Esophagus muscularis mucosa (tissue), 4 donors: Measurements from ENCODE around the gene PSMD5. TPM values are rescaled to one million over a fixed set of nuclear protein-coding genes. Genes with fewer than 3 reads are reported as not detected.
A peak's percentile ranks its signal among the peaks of the same experiment; 100 is the strongest.

Source experiments
- DNase-seq: peaks from one replicate; pipeline ENCODE4 v3.0.0-alpha.2; 2017; ENCODE audit errors: extremely low spot score
- H3K27ac ChIP-seq, 4 donors: fragments of 200-600 bp; sonication (generic); replicated peaks in 1 of 4; 1 replicate in 3 of 4; 2 replicates in 1 of 4; pipeline ENCODE4 v1.5.1; 2016 to 2019; ENCODE audit warnings: mild to moderate bottlenecking in 1 of 4
- H3K27me3 ChIP-seq, 4 donors: fragments of 200-600 bp; sonication (generic); one replicate each; pipeline versions ENCODE4 v1.5.1 to v1.6.0; 2016 to 2019
- H3K36me3 ChIP-seq, 4 donors: fragments of 200-600 bp; sonication (generic); one replicate each; pipeline ENCODE4 v1.5.1; 2016 to 2019
- H3K4me1 ChIP-seq, 4 donors: fragments of 200-600 bp; sonication (generic); one replicate each; pipeline ENCODE4 v1.5.1; 2016 to 2019
- H3K4me3 ChIP-seq, 4 donors: fragments of 200-600 bp; sonication (generic); 1 replicate in 2 of 4; 2 replicates in 2 of 4; pipeline ENCODE4 v1.5.1; 2016 to 2019; ENCODE audit warnings: mild to moderate bottlenecking in 4 of 4, moderate library complexity in 1 of 4
- H3K9me3 ChIP-seq, 4 donors: fragments of 200-600 bp; sonication (generic); 1 replicate in 3 of 4; 2 replicates in 1 of 4; pipeline ENCODE4 v1.5.1; 2016 to 2019
- CTCF ChIP-seq, 3 experiments: fragments of 200-600 bp in 2 of 3; fragments of 450-650 bp in 1 of 3; sonication (generic) in 2 of 3; IDR thresholded peaks; one replicate each; pipeline ENCODE4 v1.5.1; 2017 to 2019; ENCODE audit warnings: antibody characterized with exemption in 3 of 3, mild to moderate bottlenecking in 2 of 3, moderate library complexity in 1 of 3
- EP300 ChIP-seq: sonication (generic); formaldehyde crosslinking; IDR thresholded peaks from one replicate; pipeline ENCODE4 v1.6.1; 2017; ENCODE audit warnings: antibody characterized with exemption
- POLR2A ChIP-seq: fragments of 450-650 bp; IDR thresholded peaks from one replicate; pipeline ENCODE4 v1.6.1; 2017; ENCODE audit warnings: antibody characterized with exemption, moderate library complexity, mild to moderate bottlenecking, low read depth
- POLR2AphosphoS5 ChIP-seq, 2 donors: sonication (generic); formaldehyde crosslinking; IDR thresholded peaks; one replicate each; pipeline ENCODE4 v1.6.1; 2017; ENCODE audit warnings: antibody characterized with exemption in 2 of 2
- WGBS: methylation state at CpG from one replicate; pipeline ENCODE4 v1.1.5; 2018; 5-methylcytosine and 5-hydroxymethylcytosine counted together
- intact Hi-C: fragments of 100-400 bp; cut with DNase I; formaldehyde crosslinking; loops from one replicate; pipeline ENCODE4 v1.15.1; 2023
- total RNA-seq, 4 donors: library from RNA; depleted of rRNA; stranded (reverse); fragments of >200 nt; gene quantifications; one replicate each; pipeline versions ENCODE4 v1.1.0 to v1.2.1, GENCODE V29; 2016

Gene PSMD5
- total RNA-seq, 4 donors from 2014 or later = 22.0 to 30.7 (median 25.8) TPM

GRCh38 chr9:120841930-120842684, 615 bp downstream of the PSMD5 start:
- H3K27ac ChIP-seq = peak overlapping the region; percentile 92 to 98 (median 96)
- peaks cover 25 to 55% (median 47%) of the 10 kb centered on the region in 4 donors for H3K4me1 ChIP-seq
- TF ChIP-seq EP300 = no peak
- no peak for TF ChIP-seq POLR2AphosphoS5 (IDR thresholded peaks at IDR 0.05)
- no peak for TF ChIP-seq POLR2A
- TF ChIP-seq CTCF (IDR thresholded peaks at IDR 0.05) = no peak
- peaks cover 0 to 2% (median 0%) of the 10 kb centered on the region in 4 donors for H3K9me3 ChIP-seq
- H3K4me3 ChIP-seq = peak overlapping the region; percentile 73 to 96 (median 80)
- no peaks in the 10 kb centered on the region for H3K27me3 ChIP-seq
- WGBS = 36% methylated on average over 18 of the region's 18 CpGs
- peaks cover 0 to 28% (median 0%) of the 10 kb centered on the region in 4 donors for H3K36me3 ChIP-seq
- intact Hi-C loops = no loop called here
- DNase-seq = no peak

GRCh38 chr9:120839146-120839545, 3.6 kb downstream of the PSMD5 start:
- H3K4me3 ChIP-seq = no peak overlapping the region
- intact Hi-C loops = no loop called here
- peaks cover 22 to 52% (median 47%) of the 10 kb centered on the region in 4 donors for H3K4me1 ChIP-seq
- no peak overlapping the region for H3K27ac ChIP-seq
- DNase-seq = no peak
- TF ChIP-seq EP300 = no peak
- peaks cover 0 to 2% (median 0%) of the 10 kb centered on the region in 4 donors for H3K9me3 ChIP-seq
- H3K36me3 ChIP-seq = peaks cover 0 to 27% (median 10%) of the 10 kb centered on the region in 4 donors
- no peaks in the 10 kb centered on the region for H3K27me3 ChIP-seq
- 71% methylated on average over 2 of the region's 2 CpGs for WGBS

- peaks cover 4 to 35% (median 15%) of the 10 kb centered on the region in 4 donors for H3K36me3 ChIP-seq
- WGBS = 72% methylated on average over 3 of the region's 3 CpGs
- no peak overlapping the region for H3K4me3 ChIP-seq
- DNase-seq = no peak
- no peak overlapping the region for H3K27ac ChIP-seq
- H3K4me1 ChIP-seq = peaks cover 14 to 44% (median 40%) of the 10 kb centered on the region in 4 donors
- TF ChIP-seq POLR2AphosphoS5 (IDR thresholded peaks at IDR 0.05) (no peak), EP300 (no peak), POLR2A (no peak), CTCF (IDR thresholded peaks at IDR 0.05) (no peak)
- no peaks in the 10 kb centered on the region for H3K9me3 ChIP-seq
- no peaks in the 10 kb centered on the region for H3K27me3 ChIP-seq
- intact Hi-C loops = no loop called here
Observed at GRCh38 chr9:120837921-120838320, 4.8 kb downstream of the PSMD5 start.

GRCh38 chr9:120833325-120833724, 9.4 kb downstream of the PSMD5 start:
- 94% methylated on average over 7 of the region's 7 CpGs for WGBS
- no peaks in the 10 kb centered on the region for H3K27me3 ChIP-seq
- H3K27ac ChIP-seq = no peak overlapping the region
- no peaks in the 10 kb centered on the region for H3K9me3 ChIP-seq
- H3K36me3 ChIP-seq = peaks cover 31 to 71% (median 61%) of the 10 kb centered on the region in 4 donors
- H3K4me3 ChIP-seq = no peak overlapping the region
- intact Hi-C loops = no loop called here
- TF ChIP-seq CTCF (IDR thresholded peaks at IDR 0.05) (no peak), POLR2AphosphoS5 (IDR thresholded peaks at IDR 0.05) (no peak), POLR2A (no peak), EP300 (no peak)
- peaks cover 0 to 6% (median 0%) of the 10 kb centered on the region in 4 donors for H3K4me1 ChIP-seq
- DNase-seq = no peak

- Histone ChIP-seq H3K36me3 (peaks cover 31 to 73% (median 66%) of the 10 kb centered on the region in 4 donors), H3K4me1 (peaks cover 0 to under 1% (median 0%) of the 10 kb centered on the region in 4 donors), H3K27me3 (no peaks in the 10 kb centered on the region), H3K4me3 (no peak overlapping the region), H3K27ac (no peak overlapping the region), H3K9me3 (no peaks in the 10 kb centered on the region)
- intact Hi-C loops = no loop called here
- DNase-seq = no peak
- TF ChIP-seq CTCF (IDR thresholded peaks at IDR 0.05) (no peak), POLR2A (no peak)
Observed at GRCh38 chr9:120832807-120833206, 9.9 kb downstream of the PSMD5 start.
